HPDE6-E6E7 (cell line): Measurements from ENCODE around the gene INPP5A.
"Not testable (repeated sequence)": the region's sequence is repeated elsewhere in the genome, so short reads cannot be mapped to it uniquely, and the experiment has no call there.

Experiments used
- DNase-seq: peaks from one replicate; pipeline ENCODE4 v3.0.0; 2011; ENCODE audit warnings: missing footprints; ENCODE audit errors: extremely low spot score

The INPP5A gene

GRCh38 chr10:132815168-132815857 lies 277.7 kb downstream of the INPP5A start:
- DNase-seq = no peak

GRCh38 chr10:132816718-132817117 lies 279.1 kb downstream of the INPP5A start:
- DNase-seq = no peak

GRCh38 chr10:132817701-132818211 lies 280.2 kb downstream of the INPP5A start:
- DNase-seq = no peak

GRCh38 chr10:132820056-132820455 lies 282.5 kb downstream of the INPP5A start:
- no peak for DNase-seq

GRCh38 chr10:132825783-132826523 lies 288.4 kb downstream of the INPP5A start:
- not testable (repeated sequence) for DNase-seq

- DNase-seq = no peak
These were observed 289.2 kb downstream of the INPP5A start for GRCh38 chr10:132826524-132827422.

- no peak for DNase-seq
These were observed 289.8 kb downstream of the INPP5A start for GRCh38 chr10:132827423-132827789.

- no peak for DNase-seq
These were observed 290.4 kb downstream of the INPP5A start for GRCh38 chr10:132827861-132828539.

- no peak for DNase-seq
These were observed 291.1 kb downstream of the INPP5A start for GRCh38 chr10:132828681-132829080.

GRCh38 chr10:132829403-132829802 lies 291.8 kb downstream of the INPP5A start:
- no peak for DNase-seq

GRCh38 chr10:132832186-132832969 lies 294.8 kb downstream of the INPP5A start:
- no peak for DNase-seq
